ENCODE results near the gene TOM1L1. TPM values are rescaled to one million over a fixed set of nuclear protein-coding genes. Genes with fewer than 3 reads are reported as not detected.
A peak's percentile ranks its signal among the peaks of the same experiment; 100 is the strongest.

The TOM1L1 gene
- total RNA-seq, 2 experiments from 2014 or later: 2.0 to 2.6 TPM

- DNase-seq: peak; percentile 62
- ChIA-PET POLR2A (no interaction called here), CTCF (no interaction called here)
- Mint-ChIP-seq H3K36me3 (peaks cover 11% of the 10 kb centered on the region), H3K9me3 (no peaks in the 10 kb centered on the region), H3K27ac (no peak overlapping the region), H3K27me3 (no peaks in the 10 kb centered on the region), H3K4me3 (no peak overlapping the region), H3K4me1 (ENCODE audit: low read depth) (peaks cover 23% of the 10 kb centered on the region)
- intact Hi-C loops (cut with micrococcal nuclease): loop anchor here (1.0 to 5.0 kb wide), 7 partner anchors 65 to 767 kb away; partner anchors contain the start of genes HLF, MMD and TOM1L1
Measured at GRCh38 chr17:54967621-54968261, 67.1 kb downstream of the TOM1L1 start.

GRCh38 chr17:54968262-54968987 is 67.8 kb downstream of the TOM1L1 start, which contains the start of the genes COX11 and STXBP4:
COX11 (minus strand) TSS chr17:54968654; CDS start chr17:54968646, 8 bp downstream.
STXBP4 (plus strand) TSS chr17:54968765; CDS start chr17:54986220, 17,455 bp downstream.
- DNase-seq: peak; percentile 97
- intact Hi-C loops (cut with micrococcal nuclease): loop anchor here (1.0 to 5.0 kb wide), 6 partner anchors 66 to 453 kb away; partner anchors contain the start of genes HLF, MMD and TOM1L1
- Mint-ChIP-seq H3K27me3 (no peaks in the 10 kb centered on the region), H3K27ac (no peak within 1 kb of the TSS), H3K4me3 (no peak within 1 kb of the TSS), H3K4me1 (ENCODE audit: low read depth) (peaks cover 23% of the 10 kb centered on the region), H3K9me3 (no peaks in the 10 kb centered on the region), H3K36me3 (peaks cover 10% of the 10 kb centered on the region)
- ChIA-PET POLR2A (no interaction called here), CTCF (no interaction called here)

- H3K27me3 Mint-ChIP-seq: no peaks in the 10 kb centered on the region
- no peak overlapping the region for H3K27ac Mint-ChIP-seq
- H3K4me3 Mint-ChIP-seq: no peak overlapping the region
- POLR2A ChIA-PET: no interaction called here
- no peaks in the 10 kb centered on the region for H3K9me3 Mint-ChIP-seq
- H3K4me1 Mint-ChIP-seq (ENCODE audit: low read depth): peaks cover 23% of the 10 kb centered on the region
- DNase-seq: no peak
- CTCF ChIA-PET: no interaction called here
- intact Hi-C loops (cut with micrococcal nuclease): loop anchor here (1.0 to 5.0 kb wide), 6 partner anchors 67 to 452 kb away; partner anchors contain the start of genes HLF, MMD and TOM1L1
- H3K36me3 Mint-ChIP-seq: peaks cover 6% of the 10 kb centered on the region
Measured at GRCh38 chr17:54968988-54969332, 68.3 kb downstream of the TOM1L1 start.

DNA sequence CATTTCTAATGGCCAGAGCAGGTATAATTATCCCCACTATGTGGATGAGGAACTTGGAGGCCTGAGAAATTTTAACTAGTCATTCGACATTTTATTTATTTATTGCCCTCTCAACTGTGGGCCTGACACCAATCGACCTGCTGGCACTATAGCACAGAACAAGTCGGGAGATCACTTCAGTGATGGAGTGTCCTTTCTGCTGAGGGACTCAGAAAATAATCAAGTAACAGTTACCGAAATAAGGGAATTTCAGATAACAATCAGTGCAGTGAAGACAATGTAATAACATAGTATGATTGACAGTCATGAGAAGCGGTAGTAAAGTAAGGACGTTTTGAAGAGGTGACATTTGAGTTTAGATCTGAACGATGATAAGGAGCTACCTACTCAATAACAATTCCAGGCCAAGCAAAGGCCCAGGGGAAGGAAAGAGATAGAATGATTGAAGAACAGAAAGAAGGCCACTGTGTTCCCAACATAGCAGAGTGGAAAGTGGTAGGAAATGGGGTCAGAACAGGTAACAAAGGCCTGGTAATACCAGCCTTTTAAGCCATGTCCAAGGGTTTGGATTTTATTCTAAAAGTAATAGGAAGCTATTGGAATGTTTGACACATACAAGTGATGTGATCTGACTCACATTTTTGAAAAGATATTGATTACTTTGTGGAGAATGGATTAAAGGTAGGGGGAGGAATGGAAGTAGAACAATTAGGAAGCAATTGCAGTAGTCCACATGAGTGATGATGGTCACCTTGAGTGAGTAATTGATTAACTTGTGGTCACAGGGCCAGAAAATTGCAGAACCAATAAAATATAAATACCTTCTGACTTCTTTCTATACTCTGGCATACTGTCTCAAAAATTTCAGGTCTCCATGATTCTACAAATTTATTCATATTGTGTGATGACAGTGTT is 69.3 kb downstream of the TOM1L1 start:
- CTCF ChIA-PET: interaction anchor here (0.7 to 0.9 kb wide), 2 partner anchors 23 to 378 kb away, joined by 3 read pairs; no protein-coding TSS in a partner anchor
- intact Hi-C loops (cut with micrococcal nuclease): loop anchor here (2.0 to 5.0 kb wide), 4 partner anchors 68 to 375 kb away; partner anchors contain the start of genes HLF and TOM1L1
- no peak for DNase-seq
- no peak overlapping the region for H3K27ac Mint-ChIP-seq
- no peak overlapping the region for H3K4me3 Mint-ChIP-seq
- no peaks in the 10 kb centered on the region for H3K9me3 Mint-ChIP-seq
- no peaks in the 10 kb centered on the region for H3K27me3 Mint-ChIP-seq
- H3K4me1 Mint-ChIP-seq (ENCODE audit: low read depth): peaks cover 23% of the 10 kb centered on the region
- POLR2A ChIA-PET: no interaction called here
- peaks cover 3% of the 10 kb centered on the region for H3K36me3 Mint-ChIP-seq

DNA sequence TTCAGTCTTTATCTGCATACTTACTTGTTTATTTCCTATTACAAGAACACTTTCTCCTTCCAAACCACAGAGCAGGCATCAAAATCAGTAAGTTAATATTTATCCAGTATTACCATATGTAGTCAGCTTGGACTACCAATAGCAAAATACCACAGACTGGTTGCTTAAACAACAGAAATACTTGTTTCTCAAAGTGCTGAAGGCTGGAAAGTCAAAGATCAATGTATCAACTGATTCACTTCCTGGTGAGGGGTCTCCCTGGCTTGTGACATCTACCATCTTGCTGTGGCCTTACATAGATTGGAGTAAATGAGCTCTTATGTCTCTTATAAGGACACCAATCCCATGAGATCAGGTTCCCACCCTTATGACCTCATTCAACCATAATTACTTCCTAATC is 70.5 kb downstream of the TOM1L1 start:
- Mint-ChIP-seq H3K27me3 (no peaks in the 10 kb centered on the region), H3K4me3 (no peak overlapping the region), H3K9me3 (no peaks in the 10 kb centered on the region), H3K36me3 (no peaks in the 10 kb centered on the region), H3K4me1 (ENCODE audit: low read depth) (peaks cover 20% of the 10 kb centered on the region), H3K27ac (no peak overlapping the region)
- DNase-seq: no peak
- POLR2A ChIA-PET: no interaction called here
- intact Hi-C loops (cut with micrococcal nuclease): no loop called here
- CTCF ChIA-PET: no interaction called here

DNA sequence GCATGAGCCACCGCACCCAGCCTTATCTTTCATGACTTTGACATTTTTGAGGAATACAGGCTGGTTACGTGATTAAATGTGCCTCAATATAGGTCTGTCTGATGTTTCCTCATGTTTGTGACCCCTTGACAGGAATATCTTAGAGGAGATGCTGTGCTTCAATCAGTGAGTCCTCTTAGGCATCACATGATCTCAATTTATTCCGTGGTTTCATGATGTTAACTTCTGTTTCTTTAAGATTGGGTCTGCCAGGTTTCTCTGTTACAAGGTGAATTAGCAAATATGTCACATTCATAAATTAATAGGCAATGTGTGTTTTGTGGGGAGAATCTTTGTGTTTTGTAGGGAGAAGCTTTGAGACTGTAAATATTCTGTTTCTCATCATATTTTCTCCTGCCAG is 71.2 kb downstream of the TOM1L1 start:
- Mint-ChIP-seq H3K27me3 (no peaks in the 10 kb centered on the region), H3K4me1 (ENCODE audit: low read depth) (peaks cover 14% of the 10 kb centered on the region), H3K4me3 (no peak overlapping the region), H3K27ac (no peak overlapping the region), H3K36me3 (peaks cover 2% of the 10 kb centered on the region), H3K9me3 (no peaks in the 10 kb centered on the region)
- ChIA-PET POLR2A (no interaction called here), CTCF (no interaction called here)
- intact Hi-C loops (cut with micrococcal nuclease): no loop called here
- no peak for DNase-seq

- Mint-ChIP-seq H3K27ac (no peak overlapping the region), H3K36me3 (peaks cover 2% of the 10 kb centered on the region), H3K27me3 (no peaks in the 10 kb centered on the region), H3K9me3 (no peaks in the 10 kb centered on the region), H3K4me1 (ENCODE audit: low read depth) (peaks cover 9% of the 10 kb centered on the region), H3K4me3 (no peak overlapping the region)
- ChIA-PET POLR2A (no interaction called here), CTCF (interaction anchor here (1.0 to 1.2 kb wide), 2 partner anchors 554 to 745 kb away, joined by 3 to 4 read pairs; no protein-coding TSS in a partner anchor)
- no peak for DNase-seq
- intact Hi-C loops (cut with micrococcal nuclease): no loop called here
Measured at GRCh38 chr17:54972406-54973138, 71.9 kb downstream of the TOM1L1 start.

GRCh38 chr17:54974759-54975158 is 74.1 kb downstream of the TOM1L1 start:
- Mint-ChIP-seq H3K36me3 (peaks cover 2% of the 10 kb centered on the region), H3K27me3 (no peaks in the 10 kb centered on the region), H3K27ac (no peak overlapping the region), H3K4me1 (ENCODE audit: low read depth) (peaks cover 10% of the 10 kb centered on the region), H3K4me3 (no peak overlapping the region), H3K9me3 (peaks cover 2% of the 10 kb centered on the region)
- intact Hi-C loops (cut with micrococcal nuclease): no loop called here
- DNase-seq: no peak
- POLR2A ChIA-PET: no interaction called here
- CTCF ChIA-PET: interaction anchor here (0.6 kb wide), 1 partner anchor 19 kb away, joined by 3 read pairs; no protein-coding TSS in a partner anchor

GRCh38 chr17:54976316-54976715 is 75.7 kb downstream of the TOM1L1 start:
- no peak overlapping the region for H3K4me3 Mint-ChIP-seq
- H3K36me3 Mint-ChIP-seq: peaks cover 4% of the 10 kb centered on the region
- DNase-seq: no peak
- no peak overlapping the region for H3K27ac Mint-ChIP-seq
- POLR2A ChIA-PET: no interaction called here
- H3K4me1 Mint-ChIP-seq (ENCODE audit: low read depth): peaks cover 10% of the 10 kb centered on the region
- H3K9me3 Mint-ChIP-seq: peaks cover 4% of the 10 kb centered on the region
- no peaks in the 10 kb centered on the region for H3K27me3 Mint-ChIP-seq
- intact Hi-C loops (cut with micrococcal nuclease): no loop called here
- CTCF ChIA-PET: no interaction called here

- Mint-ChIP-seq H3K4me3 (no peak overlapping the region), H3K9me3 (peaks cover 4% of the 10 kb centered on the region), H3K27ac (no peak overlapping the region), H3K27me3 (no peaks in the 10 kb centered on the region), H3K4me1 (ENCODE audit: low read depth) (peaks cover 10% of the 10 kb centered on the region), H3K36me3 (peaks cover 4% of the 10 kb centered on the region)
- intact Hi-C loops (cut with micrococcal nuclease): no loop called here
- CTCF ChIA-PET: interaction anchor here (1.0 to 1.1 kb wide), 2 partner anchors 16 to 378 kb away, joined by 3 to 4 read pairs; no protein-coding TSS in a partner anchor
- POLR2A ChIA-PET: no interaction called here
- DNase-seq: no peak
Measured at GRCh38 chr17:54977744-54978143, 77.1 kb downstream of the TOM1L1 start.

- Mint-ChIP-seq H3K27ac (no peak overlapping the region), H3K36me3 (peaks cover 4% of the 10 kb centered on the region), H3K4me3 (no peak overlapping the region), H3K4me1 (ENCODE audit: low read depth) (peaks cover 10% of the 10 kb centered on the region), H3K9me3 (peaks cover 4% of the 10 kb centered on the region), H3K27me3 (no peaks in the 10 kb centered on the region)
- CTCF ChIA-PET: interaction anchor here (1.0 kb wide), 1 partner anchor 14 kb away, joined by 5 read pairs; no protein-coding TSS in a partner anchor
- intact Hi-C loops (cut with micrococcal nuclease): no loop called here
- POLR2A ChIA-PET: no interaction called here
- no peak for DNase-seq
Measured at GRCh38 chr17:54979657-54980056, 79.0 kb downstream of the TOM1L1 start.
